ENCODE measurements around the gene RGMB. TPM values are rescaled to one million over a fixed set of nuclear protein-coding genes. Genes with fewer than 3 reads are reported as not detected.

The RGMB gene
- total RNA-seq, 1 experiment from 2014 or later: 31.4 TPM

- DNase-seq (ENCODE audit: low read depth): no peak
These were observed 9.7 kb downstream of the RGMB start for GRCh38 chr5:98783051-98783649.

GRCh38 chr5:98784411-98784810, 10.9 kb downstream of the RGMB start:
- DNase-seq (ENCODE audit: low read depth): no peak

- no peak for DNase-seq (ENCODE audit: low read depth)
These were observed 11.8 kb downstream of the RGMB start for GRCh38 chr5:98785244-98785643.

GRCh38 chr5:98786191-98786853, 12.9 kb downstream of the RGMB start:
- DNase-seq (ENCODE audit: low read depth): no peak

GRCh38 chr5:98787131-98787719, 13.8 kb downstream of the RGMB start:
- no peak for DNase-seq (ENCODE audit: low read depth)

GRCh38 chr5:98789029-98789428, 15.6 kb downstream of the RGMB start:
- no peak for DNase-seq (ENCODE audit: low read depth)

- DNase-seq (ENCODE audit: low read depth): no peak
These were observed 17.6 kb downstream of the RGMB start for GRCh38 chr5:98791001-98791519.

GRCh38 chr5:98791898-98792580, 18.6 kb downstream of the RGMB start:
- no peak for DNase-seq (ENCODE audit: low read depth)

GRCh38 chr5:98793223-98793622, 19.8 kb downstream of the RGMB start:
- DNase-seq (ENCODE audit: low read depth): no peak

- DNase-seq (ENCODE audit: low read depth): no peak
These were observed 20.5 kb downstream of the RGMB start for GRCh38 chr5:98794001-98794400.

GRCh38 chr5:98794414-98795080, 21.1 kb downstream of the RGMB start:
- no peak for DNase-seq (ENCODE audit: low read depth)

GRCh38 chr5:98795243-98795642, 21.8 kb downstream of the RGMB start:
- DNase-seq (ENCODE audit: low read depth): no peak

- DNase-seq (ENCODE audit: low read depth): peak; percentile 59
These were observed 22.9 kb downstream of the RGMB start for GRCh38 chr5:98796197-98796972.

- DNase-seq (ENCODE audit: low read depth): no peak
These were observed 24.9 kb downstream of the RGMB start for GRCh38 chr5:98798371-98798770.

- no peak for DNase-seq (ENCODE audit: low read depth)
These were observed 25.4 kb downstream of the RGMB start for GRCh38 chr5:98798847-98799246.

- DNase-seq (ENCODE audit: low read depth): no peak
These were observed 30.6 kb downstream of the RGMB start for GRCh38 chr5:98804066-98804465.

GRCh38 chr5:98805070-98805469, 31.6 kb downstream of the RGMB start:
- DNase-seq (ENCODE audit: low read depth): no peak

GRCh38 chr5:98807806-98808205, 34.3 kb downstream of the RGMB start:
- no peak for DNase-seq (ENCODE audit: low read depth)

GRCh38 chr5:98810206-98810605, 36.7 kb downstream of the RGMB start:
- no peak for DNase-seq (ENCODE audit: low read depth)

- DNase-seq (ENCODE audit: low read depth): peak; percentile 43
These were observed 40.3 kb downstream of the RGMB start for GRCh38 chr5:98813755-98814154.

Data from HT1080 (cell line).